ENCODE data around the gene BMPR1B.

Gene BMPR1B

DNA sequence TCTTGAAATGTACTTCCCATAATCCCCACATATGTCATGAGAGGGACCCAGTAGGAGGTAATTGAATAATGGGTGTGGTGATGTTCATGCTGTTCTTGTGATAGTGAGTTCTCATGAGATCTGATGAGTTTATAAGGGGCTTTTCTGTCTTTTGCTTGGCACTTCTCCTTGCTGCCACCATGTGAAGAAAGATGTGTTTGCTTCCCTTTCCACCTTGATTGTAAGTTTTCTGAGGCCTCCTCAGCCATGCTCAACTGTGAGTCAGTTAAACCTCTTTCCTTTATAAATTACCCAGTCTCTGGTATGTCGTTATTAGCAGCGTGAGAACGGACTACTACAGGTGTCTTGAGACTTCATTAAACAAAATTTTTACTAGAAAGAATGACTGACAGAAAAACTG, 323.2 kb downstream of the BMPR1B start:
- no peak overlapping the region for H3K4me3 ChIP-seq (ENCODE audit: low read depth, low read length)

DNA sequence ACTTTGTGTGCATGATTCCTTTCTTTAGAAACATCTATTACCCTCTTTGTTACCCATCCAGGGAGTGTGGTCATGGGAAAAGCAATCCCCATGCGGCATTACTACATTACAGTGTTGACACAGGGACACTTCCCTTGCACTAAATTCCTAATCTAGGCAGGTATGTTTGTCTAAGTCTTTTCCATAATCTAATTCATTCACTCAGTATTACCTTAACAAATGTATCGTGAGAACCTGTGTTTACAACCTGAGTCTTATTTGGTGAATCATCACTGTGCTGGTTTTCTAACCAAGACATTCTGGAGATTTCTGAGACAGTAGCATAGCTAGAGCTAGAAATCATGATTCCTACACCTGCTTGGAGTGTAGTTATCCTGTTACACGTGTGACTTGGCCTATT, 326.8 kb downstream of the BMPR1B start:
- H3K4me3 ChIP-seq (ENCODE audit: low read depth, low read length) = no peak overlapping the region

DNA sequence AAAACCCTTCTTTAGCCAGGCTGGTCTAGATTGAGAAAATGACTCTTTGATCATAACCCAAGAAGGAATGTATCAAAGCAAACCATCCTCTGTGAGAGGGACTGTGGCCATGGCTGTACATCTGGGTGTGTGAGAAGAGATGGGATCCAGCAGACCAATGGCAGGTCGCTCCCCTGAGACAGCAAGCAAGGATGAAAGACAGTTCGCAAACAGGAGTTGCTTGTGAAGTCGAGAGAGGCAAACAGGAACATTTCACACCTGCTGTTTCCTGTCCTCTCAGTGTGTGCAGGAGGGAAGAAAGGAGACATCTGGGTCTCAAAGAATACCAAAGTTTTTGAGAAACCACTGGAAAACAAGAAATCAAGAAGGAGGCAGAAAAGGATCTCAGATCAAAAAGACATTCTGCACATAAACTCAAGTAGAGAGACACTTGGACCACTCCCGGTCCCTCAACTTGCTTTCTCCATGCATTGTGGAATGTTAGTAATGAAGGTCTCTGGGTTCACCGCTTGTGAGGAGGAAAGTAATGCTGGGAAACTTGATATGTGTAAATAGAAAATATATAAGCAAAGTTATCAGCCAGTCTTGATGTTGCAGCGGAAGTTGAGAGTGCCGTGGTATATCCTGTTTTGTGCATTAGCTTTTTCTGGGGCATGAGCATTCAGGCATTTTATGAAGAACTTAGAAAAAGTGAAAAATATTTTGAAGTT, 327.5 kb downstream of the BMPR1B start:
- H3K4me3 ChIP-seq (ENCODE audit: low read depth, low read length) = no peak overlapping the region

DNA sequence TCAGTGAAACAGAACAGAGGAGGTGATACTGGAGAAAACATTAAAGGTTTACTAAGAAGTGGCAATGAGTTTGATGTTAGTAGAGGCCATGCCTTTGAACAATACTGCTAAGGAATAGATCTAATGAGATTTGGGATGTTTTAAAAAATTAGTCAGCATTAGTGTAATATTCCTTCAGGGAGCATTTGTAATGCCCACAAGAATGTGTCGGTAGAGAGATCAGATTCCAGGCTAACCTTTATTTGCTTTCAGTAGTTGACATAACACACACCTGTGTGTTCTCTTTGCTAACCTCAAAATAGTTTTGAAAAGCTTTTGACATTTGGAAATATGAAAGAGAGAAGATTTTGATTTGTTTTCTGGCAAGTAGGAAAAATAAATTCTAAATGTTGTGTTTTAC, 328.8 kb downstream of the BMPR1B start:
- H3K4me3 ChIP-seq (ENCODE audit: low read depth, low read length) = no peak overlapping the region

DNA sequence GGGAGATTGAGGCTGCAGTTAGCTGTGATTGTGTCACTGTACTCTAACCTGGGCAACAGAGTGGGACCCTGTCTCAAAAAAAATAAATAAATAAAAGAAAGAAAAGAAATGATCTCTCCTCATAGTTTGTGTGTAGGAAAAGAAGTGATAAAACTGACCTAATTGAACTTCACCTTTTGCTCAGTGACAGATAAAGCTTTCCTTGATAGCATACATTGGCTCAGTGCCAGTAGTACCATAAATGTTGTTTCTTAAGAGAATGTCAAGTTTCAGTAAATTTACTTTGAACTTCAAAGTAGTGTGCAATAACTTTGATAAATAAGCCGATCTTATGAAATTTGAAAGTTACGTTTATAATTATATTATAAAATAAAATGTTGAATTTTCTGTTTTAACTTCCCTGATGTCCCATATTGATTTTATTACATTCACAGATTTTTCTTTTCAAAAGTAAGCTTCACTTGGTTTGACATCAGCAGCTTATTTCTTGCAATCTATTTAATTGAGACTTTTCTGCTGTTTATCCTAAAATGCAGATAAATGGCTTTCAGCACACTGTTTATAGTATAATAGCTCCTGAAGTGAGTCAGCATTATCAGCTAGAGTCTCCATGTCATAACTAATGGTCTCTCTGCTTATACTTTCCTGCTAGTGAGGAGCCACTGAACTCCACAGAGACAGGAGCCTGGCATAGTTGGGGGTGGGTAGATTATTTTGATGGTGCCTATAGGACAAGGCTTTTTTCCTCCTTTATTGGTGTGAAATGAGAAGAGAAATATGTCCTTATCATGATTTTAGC, 330.1 kb downstream of the BMPR1B start:
- H3K4me3 ChIP-seq (ENCODE audit: low read depth, low read length) = no peak overlapping the region

DNA sequence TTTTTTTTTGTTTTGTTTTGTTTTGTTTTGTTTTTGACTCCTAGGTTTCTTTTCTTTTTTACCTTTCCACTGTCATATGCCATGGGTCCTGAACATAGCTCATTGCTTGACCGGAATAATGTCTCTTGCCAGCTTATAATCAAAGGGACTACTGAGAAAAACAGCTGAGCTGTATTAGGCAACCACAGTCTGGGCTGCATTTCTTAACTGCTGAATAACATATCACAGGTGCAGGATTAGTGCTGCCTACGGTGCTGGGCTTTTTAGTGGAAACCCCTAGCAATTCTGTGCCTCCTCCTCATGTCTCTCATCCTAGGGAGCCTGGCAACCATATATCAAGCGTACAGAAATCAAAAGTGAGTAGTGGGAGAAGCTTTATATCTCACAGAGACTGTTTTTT, 333.5 kb downstream of the BMPR1B start:
- H3K4me3 ChIP-seq (ENCODE audit: low read depth, low read length) = no peak overlapping the region

DNA sequence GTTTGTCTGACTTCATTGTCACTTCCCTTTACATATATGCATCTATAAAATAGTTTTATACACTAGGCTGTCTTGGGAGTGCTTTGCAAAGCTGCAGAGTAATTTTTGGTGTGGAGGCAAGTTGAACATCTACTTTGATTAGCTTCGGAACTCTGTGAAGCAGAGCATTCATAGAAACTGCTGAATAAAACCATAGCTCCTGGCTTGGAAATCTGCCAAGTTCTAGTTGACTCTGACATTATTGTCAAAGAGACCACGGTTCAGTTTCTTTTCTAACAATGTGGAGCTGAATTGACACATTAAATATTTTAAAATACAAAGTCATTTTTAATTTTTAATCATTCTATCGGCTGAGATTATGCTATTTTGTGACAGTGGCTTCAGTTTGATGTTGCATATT, 335.0 kb downstream of the BMPR1B start:
- no peak overlapping the region for H3K4me3 ChIP-seq (ENCODE audit: low read depth, low read length)

DNA sequence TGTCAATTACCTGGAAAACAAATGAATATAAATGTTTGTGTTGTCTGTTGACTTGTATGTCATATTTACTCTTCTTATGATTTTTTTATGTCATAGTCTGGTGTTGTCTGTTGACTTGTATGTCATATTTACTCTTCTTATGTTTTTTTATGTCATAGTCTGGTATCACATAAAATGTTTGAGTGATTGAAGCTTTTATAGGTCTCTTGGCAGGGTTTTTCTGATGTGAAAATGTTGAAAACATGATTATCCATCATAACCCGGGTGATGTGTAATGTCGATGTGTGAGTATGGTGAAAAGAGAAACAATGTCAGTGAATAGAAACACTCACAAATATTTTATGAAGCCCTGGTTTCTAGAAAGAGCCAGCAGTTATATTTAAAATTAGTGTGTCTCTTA, 335.7 kb downstream of the BMPR1B start:
- H3K4me3 ChIP-seq (ENCODE audit: low read depth, low read length) = no peak overlapping the region

DNA sequence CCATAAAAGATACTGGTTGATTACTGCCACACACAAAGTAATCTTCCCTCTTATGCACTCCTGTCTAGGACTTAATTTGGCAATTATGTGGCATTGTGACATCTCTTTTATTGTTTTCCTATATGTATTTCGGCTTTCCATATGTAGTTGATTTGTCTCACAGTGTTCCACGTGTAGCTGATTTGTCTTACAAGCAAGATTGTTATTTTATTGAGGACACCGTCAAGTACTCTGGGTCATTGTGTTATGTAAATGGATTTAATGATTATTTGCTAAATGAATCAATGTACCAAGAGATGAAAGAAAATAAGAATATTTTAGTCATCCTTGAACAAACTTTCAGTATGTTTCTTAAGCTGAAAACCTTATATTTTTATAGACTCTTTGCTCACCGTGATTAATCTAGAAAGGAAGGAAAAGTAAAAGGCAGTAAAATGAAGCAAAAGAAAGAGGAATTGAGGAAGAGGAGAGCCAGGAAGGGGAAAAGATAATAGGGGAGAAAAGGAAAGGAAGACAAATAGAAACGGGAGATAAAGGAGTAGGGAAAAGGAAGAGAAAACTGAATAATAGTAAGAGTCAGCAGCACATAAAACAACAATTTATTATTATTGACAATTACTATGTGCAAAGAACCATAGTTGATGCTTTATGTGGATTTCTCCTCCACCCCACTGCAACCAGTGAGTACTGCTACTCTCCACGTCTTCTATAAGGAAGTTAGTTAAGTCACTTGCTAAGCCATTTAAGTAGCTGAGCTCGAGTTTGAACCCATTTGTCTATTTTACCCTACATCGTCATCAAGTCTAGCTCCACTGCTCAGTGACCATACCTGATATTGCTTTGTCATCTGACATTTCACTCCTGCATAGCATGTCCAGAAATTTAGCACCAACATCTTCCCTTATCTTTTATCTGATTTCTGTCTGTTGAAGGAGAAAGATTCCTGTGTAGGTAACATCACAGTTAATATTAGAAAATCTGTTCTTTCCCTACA, 336.5 kb downstream of the BMPR1B start:
- H3K4me3 ChIP-seq (ENCODE audit: low read depth, low read length) = no peak overlapping the region

DNA sequence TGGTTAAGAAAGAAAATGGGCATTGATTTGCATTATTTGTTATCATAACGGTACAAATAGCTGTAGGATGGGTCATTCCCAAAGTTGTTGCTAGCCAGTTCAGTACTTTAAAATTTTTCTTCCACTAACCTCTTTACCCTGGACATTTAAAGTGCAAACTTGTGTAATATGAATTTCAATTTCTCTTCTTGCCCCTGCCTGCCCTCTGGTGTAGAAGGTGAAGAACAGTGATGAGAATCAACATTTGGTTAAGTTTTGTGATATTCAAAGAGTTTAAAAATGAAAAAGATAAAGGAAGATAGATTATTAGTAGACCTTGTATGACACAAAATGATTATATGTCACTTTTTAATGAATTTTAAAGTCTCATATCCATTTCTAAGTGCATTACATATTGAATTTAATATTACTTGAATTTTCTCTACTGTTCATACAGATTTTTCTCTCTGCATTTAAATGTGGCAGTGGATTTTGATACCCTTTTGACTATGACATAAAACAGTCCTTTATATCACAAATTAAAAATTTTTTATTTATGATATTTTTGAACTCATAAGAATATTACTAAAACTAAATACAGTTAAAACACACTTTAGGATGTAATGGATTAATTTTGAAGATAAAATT, 337.7 kb downstream of the BMPR1B start:
- H3K4me3 ChIP-seq (ENCODE audit: low read depth, low read length) = no peak overlapping the region

DNA sequence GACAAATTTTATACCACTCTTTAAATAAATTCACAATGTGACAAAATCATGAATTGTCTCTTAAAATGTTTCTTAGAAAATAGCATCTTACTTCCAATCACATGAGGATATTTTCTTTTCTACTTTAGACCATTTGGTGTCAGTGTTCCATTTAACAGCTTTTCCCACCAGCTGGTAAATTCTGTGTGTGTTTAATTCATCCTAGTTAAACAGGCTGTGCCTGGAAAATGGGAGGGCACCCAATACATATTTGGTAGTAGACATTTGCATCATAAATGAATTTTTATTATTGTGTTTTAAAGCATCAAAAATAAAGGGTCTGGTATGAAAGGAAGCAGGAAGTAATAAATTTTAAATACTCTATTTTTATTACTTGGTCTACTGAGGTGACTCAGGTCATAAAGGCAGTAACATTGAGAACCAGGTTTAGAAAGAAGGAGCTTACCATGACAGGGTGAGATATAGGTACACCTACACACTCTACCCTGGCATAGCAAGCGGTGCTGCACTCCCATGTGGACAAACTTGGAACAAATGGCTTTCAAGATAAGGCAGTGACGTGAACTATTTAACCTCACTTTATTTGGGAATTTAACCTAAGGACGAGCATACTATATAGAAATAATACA, 344.5 kb downstream of the BMPR1B start:
- H3K4me3 ChIP-seq (ENCODE audit: low read depth, low read length) = no peak overlapping the region

DNA sequence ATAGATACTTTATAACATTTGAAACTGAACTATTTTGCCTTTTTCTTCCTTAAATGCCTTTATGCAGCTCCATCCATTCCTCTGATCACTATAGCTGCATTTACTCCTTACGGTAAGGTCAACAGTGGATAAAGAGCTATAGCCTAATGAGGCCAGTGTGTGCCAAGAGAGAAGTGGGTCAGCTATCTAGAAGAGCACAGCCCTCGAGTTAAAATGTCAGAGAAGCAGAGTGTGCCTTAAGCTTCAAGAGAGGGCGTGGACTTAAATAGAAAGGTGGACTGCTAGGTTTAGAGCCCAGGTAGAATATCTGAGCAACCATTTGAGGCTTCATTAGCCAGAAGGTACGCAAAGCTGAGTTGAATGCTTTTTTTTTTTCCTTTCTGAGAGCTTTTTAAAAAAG, 347.4 kb downstream of the BMPR1B start:
- no peak overlapping the region for H3K4me3 ChIP-seq (ENCODE audit: low read depth, low read length)

DNA sequence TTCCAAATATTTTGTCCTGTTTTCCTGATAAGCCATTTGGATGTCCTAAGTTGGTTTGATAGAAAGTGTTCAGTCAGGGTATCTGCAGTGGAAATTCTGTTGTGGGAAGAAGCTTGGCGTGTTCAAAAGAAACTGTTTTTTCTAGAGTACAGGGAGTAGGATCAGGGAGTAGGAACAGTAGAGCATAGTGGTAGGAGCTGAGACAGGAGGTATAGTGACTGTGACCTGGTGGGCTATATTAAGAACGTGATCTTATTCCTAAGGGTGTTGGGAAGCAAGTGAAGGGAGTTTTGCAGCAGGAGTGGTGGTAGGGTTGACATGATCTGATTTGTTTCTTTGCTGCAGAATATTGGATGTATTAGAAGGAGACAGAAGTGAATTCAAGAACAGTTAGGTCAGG, 348.2 kb downstream of the BMPR1B start:
- no peak overlapping the region for H3K4me3 ChIP-seq (ENCODE audit: low read depth, low read length)

DNA sequence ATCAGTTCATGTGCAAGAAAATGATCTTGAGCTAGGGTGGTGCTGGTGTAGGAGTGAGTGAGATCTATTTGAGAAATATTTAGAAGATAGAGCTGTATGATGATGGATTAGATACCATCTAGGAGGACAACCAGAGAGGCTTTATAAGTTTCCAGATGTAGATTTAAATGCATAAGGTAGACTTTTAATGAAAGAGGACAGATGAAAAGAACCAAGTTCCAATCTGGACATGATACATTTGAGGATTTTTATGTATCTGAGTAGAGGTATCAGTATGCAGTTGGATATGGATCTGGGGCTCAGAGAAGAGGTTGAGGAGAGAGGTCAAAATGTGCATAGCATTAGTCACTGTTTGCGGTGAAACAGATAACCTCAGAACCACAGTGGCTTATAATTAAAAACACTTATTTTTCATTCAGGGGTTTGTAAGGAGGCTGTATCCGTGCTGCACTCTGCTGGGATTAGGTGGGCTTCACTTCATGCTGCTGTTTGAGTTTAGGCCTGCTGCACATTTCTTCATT, 348.7 kb downstream of the BMPR1B start:
- no peak overlapping the region for H3K4me3 ChIP-seq (ENCODE audit: low read depth, low read length)

DNA sequence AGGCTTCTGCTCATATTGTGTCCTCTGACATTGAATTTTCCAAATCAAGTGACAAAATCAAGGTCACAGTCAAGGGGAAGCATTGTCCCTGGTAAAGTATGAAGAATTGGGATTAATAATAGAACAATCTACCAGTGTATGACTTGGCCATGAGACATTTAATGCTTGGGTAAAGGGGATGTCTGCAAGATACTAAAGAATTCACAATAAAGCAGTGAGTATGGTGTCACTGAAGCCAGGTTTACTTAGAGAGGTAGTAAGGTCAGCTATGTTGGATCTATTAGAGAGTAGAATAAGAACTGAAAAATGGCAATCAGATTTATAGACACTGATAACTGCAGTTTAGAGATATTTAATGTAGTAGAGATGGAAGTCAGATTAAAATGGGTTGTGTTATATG, 349.2 kb downstream of the BMPR1B start:
- H3K4me3 ChIP-seq (ENCODE audit: low read depth, low read length) = no peak overlapping the region

DNA sequence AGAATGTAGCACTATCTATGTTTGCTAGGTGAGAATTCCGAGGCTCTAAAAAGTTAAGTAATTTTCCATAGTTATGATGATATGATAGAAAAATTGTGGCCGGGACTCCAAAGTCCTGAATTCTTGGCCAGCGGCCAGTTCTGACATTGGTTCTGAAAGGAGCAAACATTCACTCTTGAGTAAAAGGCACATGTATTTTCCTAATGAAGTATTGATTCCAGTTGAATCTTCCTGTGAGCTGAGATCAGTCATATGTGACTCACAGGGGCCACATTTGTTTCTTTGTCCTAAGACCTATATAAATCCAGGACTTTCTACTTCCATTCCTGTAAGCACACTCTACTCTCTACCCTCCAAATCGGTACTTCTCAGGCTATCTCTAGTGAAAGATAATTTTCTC, 349.9 kb downstream of the BMPR1B start:
- H3K4me3 ChIP-seq (ENCODE audit: low read depth, low read length) = no peak overlapping the region

DNA sequence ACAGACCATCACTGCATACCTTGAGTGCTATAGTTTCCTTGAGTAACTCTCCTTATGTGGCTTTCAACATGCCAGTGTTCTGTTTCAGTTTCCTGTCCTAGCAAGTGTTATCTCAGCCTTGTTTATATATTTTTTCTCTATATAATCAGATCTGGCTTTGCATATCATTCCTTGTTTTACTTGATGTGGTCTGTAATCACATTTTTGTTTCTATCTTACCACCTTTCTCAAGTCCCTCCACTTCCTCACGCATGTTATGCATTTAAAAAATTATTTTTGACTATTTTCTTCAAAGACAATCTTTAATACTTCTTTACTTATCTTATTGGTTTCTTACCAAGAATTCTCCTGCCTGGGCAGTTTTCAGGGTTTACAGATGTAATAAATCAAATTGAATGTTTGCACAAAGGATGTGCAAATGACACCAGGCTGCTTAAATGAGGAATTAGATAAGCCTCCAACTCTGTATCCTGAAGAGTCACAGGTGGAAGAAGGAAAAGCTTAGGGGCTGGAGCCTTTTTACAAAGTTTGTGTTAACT, 351.2 kb downstream of the BMPR1B start:
- H3K4me3 ChIP-seq (ENCODE audit: low read depth, low read length) = no peak overlapping the region

DNA sequence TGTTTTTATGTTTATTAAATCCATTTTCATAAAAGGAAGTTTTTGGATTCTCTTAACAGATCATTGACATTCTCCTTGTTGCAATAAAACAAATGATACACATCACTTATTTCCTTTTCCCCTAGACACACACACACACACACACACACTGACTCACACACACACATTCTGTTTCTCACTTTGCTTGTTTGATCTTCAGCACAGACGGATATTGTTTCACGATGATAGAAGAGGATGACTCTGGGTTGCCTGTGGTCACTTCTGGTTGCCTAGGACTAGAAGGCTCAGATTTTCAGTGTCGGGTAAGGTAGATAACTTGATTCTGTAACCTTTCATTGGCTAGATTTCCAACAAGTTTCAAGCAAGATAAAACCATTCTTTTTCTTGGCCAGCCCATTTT, 356.8 kb downstream of the BMPR1B start:
- no peak overlapping the region for H3K4me3 ChIP-seq (ENCODE audit: low read depth, low read length)

DNA sequence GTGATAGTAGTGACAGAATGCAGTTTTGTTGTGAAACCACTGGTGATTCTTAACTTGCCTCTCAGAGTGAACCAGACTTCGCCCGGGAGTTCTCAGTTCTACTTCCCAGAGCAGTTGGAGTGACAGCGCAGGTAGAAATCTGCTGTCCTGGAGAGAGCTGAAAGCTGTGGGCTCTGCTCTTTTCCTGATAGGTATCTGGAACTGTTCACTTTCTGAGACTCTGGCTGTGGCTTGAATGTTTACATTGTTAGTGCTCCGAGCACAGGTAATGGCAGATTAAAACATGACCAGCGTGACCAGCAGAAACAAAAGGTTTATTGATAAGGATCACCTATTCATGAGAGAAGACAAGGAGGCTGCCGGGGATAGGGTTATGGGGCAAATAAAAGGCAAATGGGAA, 360.7 kb downstream of the BMPR1B start:
- no peak overlapping the region for H3K4me3 ChIP-seq (ENCODE audit: low read depth, low read length)

DNA sequence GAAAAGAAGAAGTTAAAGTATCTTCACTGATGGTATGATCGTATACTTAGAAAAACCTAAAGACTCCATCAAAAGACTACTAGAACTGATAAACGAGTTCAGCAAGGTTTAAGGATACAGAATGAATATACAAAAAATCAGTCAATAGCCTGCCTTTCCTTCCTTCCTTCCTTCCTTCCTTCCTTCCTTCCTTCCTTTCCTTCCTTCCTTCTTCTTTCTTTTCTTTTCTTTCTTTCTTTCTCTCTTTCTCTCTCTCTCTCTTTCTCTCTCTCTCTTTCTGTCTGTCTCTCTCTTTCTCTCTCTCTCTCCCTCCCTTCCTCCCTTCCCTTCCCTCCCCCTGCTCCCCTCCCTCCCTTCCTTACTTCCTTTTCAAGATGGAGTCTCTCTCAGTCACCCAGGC, 362.7 kb downstream of the BMPR1B start:
- no peak overlapping the region for H3K4me3 ChIP-seq (ENCODE audit: low read depth, low read length)

Data from iPS-11a (cell line).